CD4-positive, alpha-beta T cell (primary cell): Measurements from ENCODE around the gene GNAQ. TPM values are rescaled to one million over a fixed set of nuclear protein-coding genes. Genes with fewer than 3 reads are reported as not detected.

ENCODE experiments used
- ATAC-seq: fragments of 200-7000 bp; cut with Tn5 transposase; one replicate; pipeline ENCODE4 v1.10.0; 2022; ENCODE audit warnings: mild to moderate bottlenecking; ENCODE audit not compliant: poor library complexity
- CTCF ChIA-PET: fragments of 350-600 bp; sonication (Branson Sonifier 250); formaldehyde crosslinking; loops from one replicate; lab custom pipeline; 2021; ENCODE audit warnings: antibody characterized with exemption, inconsistent platforms; lab: Charles Lee
- POLR2A ChIA-PET: fragments of 350-600 bp; sonication (Branson Sonifier 250); formaldehyde crosslinking; loops from one replicate; lab custom pipeline; 2021; ENCODE audit warnings: antibody characterized with exemption, inconsistent platforms; lab: Charles Lee
- DNase-seq, 14 experiments: peaks; one replicate each; pipeline ENCODE4 v3.0.0-alpha.2; 2013 to 2020; ENCODE audit warnings: mixed read lengths in 2 of 14
- H3K27ac ChIP-seq, 2 donors: one replicate each; pipeline versions ENCODE4 v1.5.1 to v1.7.0; 2013; ENCODE audit warnings: low read length in 2 of 2, low read depth in 1 of 2, mild to moderate bottlenecking in 1 of 2
- H3K27me3 ChIP-seq, 2 experiments: 1 replicate in 1 of 2; 2 replicates in 1 of 2; pipeline versions ENCODE4 v1.6.1 to v1.7.0; 2013; ENCODE audit warnings: low read length in 2 of 2, control low read depth in 1 of 2, mild to moderate bottlenecking in 1 of 2, moderate library complexity in 1 of 2; ENCODE audit not compliant: insufficient read depth in 2 of 2, control insufficient read depth in 1 of 2
- H3K36me3 ChIP-seq: one replicate; pipeline ENCODE4 v1.6.1; 2013; ENCODE audit warnings: low read length, control low read depth; ENCODE audit not compliant: insufficient read depth
- H3K4me1 ChIP-seq: one replicate; pipeline ENCODE4 v1.6.1; 2013; ENCODE audit warnings: low read length, control low read depth; ENCODE audit not compliant: insufficient read depth
- H3K4me3 ChIP-seq: one replicate; pipeline ENCODE4 v1.5.1; 2013; ENCODE audit warnings: mild to moderate bottlenecking, low read length, moderate library complexity
- H3K9me3 ChIP-seq, 2 experiments: 1 replicate in 1 of 2; 2 replicates in 1 of 2; pipeline versions ENCODE4 v1.6.1 to v1.7.0; 2013; ENCODE audit warnings: low read length in 2 of 2, mild to moderate bottlenecking in 2 of 2, control low read depth in 1 of 2, moderate library complexity in 1 of 2; ENCODE audit not compliant: control insufficient read depth in 1 of 2, insufficient read depth in 1 of 2
- H3K27ac Mint-ChIP-seq: one replicate; pipeline ENCODE4 v1.8.0; 2020; ENCODE audit warnings: mixed read lengths
- H3K27me3 Mint-ChIP-seq: one replicate; pipeline ENCODE4 v1.8.0; 2021; ENCODE audit warnings: mixed read lengths
- H3K36me3 Mint-ChIP-seq: one replicate; pipeline ENCODE4 v1.8.0; 2021; ENCODE audit warnings: low read depth, mixed read lengths
- H3K4me1 Mint-ChIP-seq: one replicate; pipeline ENCODE4 v1.8.0; 2021; ENCODE audit warnings: low read depth, mixed read lengths
- H3K4me3 Mint-ChIP-seq: one replicate; pipeline ENCODE4 v1.8.0; 2020; ENCODE audit warnings: mild to moderate bottlenecking, mixed read lengths
- H3K9me3 Mint-ChIP-seq: one replicate; pipeline ENCODE4 v1.8.0; 2020; ENCODE audit warnings: mixed read lengths
- intact Hi-C, 2 experiments: fragments of 100-400 bp; cut with DNase I in 1 of 2; cut with micrococcal nuclease in 1 of 2; formaldehyde crosslinking; loops; one replicate each; pipeline versions ENCODE4 v1.15.1 to v1.9.0; 2023 to 2025; cut with DNase I, micrococcal nuclease
- total RNA-seq, 174 experiments: library from RNA in 2 of 174; stranded (reverse) in 2 of 174; gene quantifications; one replicate each; pipeline ENCODE4 v1.2.3 and lab custom pipeline; 2021 to 2026
- TF ChIP-seq, protein P1 (sequence below): fragments of 200-600 bp; IDR thresholded peaks from one replicate; pipeline ENCODE4 v1.8.0; 2022; ENCODE audit warnings: antibody characterized with exemption, mild to moderate bottlenecking

The GNAQ gene
- total RNA-seq, 2 experiments from 2014 or later: 55.5 to 55.9 TPM

DNA sequence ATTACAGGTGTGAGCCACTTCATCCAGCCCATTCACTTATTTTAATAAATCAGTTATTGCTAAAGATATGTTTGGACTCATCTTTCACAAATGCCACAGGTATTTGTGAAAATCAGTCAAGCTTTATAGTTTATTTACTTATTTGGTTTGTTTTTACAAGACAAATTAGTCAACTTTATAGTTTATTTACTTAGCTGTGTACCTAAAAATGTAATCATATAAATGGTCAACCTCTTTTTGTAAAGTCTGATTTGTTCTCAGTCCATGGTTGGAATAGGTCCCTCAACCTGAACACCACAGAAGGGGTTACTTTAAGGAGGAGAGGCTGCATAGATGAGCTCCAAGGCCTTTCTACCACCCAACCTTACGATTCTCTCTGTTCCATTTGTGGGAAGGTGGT, 80.2 kb downstream of the GNAQ start:
- Histone ChIP-seq H3K4me3 (no peak overlapping the region), H3K36me3 (no peaks in the 10 kb centered on the region), H3K27me3 (no peaks in the 10 kb centered on the region), H3K9me3 (no peaks in the 10 kb centered on the region), H3K27ac (no peak overlapping the region), H3K4me1 (peaks cover 10% of the 10 kb centered on the region)
- Mint-ChIP-seq H3K4me1 (peaks cover 77% of the 10 kb centered on the region), H3K27me3 (no peaks in the 10 kb centered on the region), H3K4me3 (no peak overlapping the region), H3K27ac (no peak overlapping the region), H3K36me3 (no peaks in the 10 kb centered on the region), H3K9me3 (no peaks in the 10 kb centered on the region)
- no peak for DNase-seq
- intact Hi-C loops: no loop called here
- POLR2A ChIA-PET: no interaction called here
- CTCF ChIA-PET: interaction anchor here (0.7 to 1.8 kb wide), 4 partner anchors 12 to 84 kb away, joined by 3 to 5 read pairs (median 4); no protein-coding TSS in a partner anchor
- ATAC-seq: no peak
- TF ChIP-seq, protein P1, sequence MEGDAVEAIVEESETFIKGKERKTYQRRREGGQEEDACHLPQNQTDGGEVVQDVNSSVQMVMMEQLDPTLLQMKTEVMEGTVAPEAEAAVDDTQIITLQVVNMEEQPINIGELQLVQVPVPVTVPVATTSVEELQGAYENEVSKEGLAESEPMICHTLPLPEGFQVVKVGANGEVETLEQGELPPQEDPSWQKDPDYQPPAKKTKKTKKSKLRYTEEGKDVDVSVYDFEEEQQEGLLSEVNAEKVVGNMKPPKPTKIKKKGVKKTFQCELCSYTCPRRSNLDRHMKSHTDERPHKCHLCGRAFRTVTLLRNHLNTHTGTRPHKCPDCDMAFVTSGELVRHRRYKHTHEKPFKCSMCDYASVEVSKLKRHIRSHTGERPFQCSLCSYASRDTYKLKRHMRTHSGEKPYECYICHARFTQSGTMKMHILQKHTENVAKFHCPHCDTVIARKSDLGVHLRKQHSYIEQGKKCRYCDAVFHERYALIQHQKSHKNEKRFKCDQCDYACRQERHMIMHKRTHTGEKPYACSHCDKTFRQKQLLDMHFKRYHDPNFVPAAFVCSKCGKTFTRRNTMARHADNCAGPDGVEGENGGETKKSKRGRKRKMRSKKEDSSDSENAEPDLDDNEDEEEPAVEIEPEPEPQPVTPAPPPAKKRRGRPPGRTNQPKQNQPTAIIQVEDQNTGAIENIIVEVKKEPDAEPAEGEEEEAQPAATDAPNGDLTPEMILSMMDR: no peak

- DNase-seq: no peak
- no peak overlapping the region for H3K27ac ChIP-seq
- no peaks in the 10 kb centered on the region for H3K9me3 ChIP-seq
- Mint-ChIP-seq H3K4me1 (peaks cover 87% of the 10 kb centered on the region), H3K9me3 (no peaks in the 10 kb centered on the region), H3K36me3 (no peaks in the 10 kb centered on the region), H3K27ac (peak overlapping the region; percentile 2), H3K4me3 (no peak overlapping the region), H3K27me3 (no peaks in the 10 kb centered on the region)
- H3K4me1 ChIP-seq: peaks cover 13% of the 10 kb centered on the region
- TF ChIP-seq, protein P1: no peak
- H3K36me3 ChIP-seq: no peaks in the 10 kb centered on the region
- intact Hi-C loops: no loop called here
- POLR2A ChIA-PET: interaction anchor here (2.0 kb wide), 1 partner anchor 83 kb away, joined by 7 read pairs; the partner anchor contains the start of gene GNAQ
- H3K4me3 ChIP-seq: no peak overlapping the region
- CTCF ChIA-PET: interaction anchor here (0.7 to 1.8 kb wide), 3 partner anchors 33 to 86 kb away, joined by 3 to 5 read pairs (median 4); no protein-coding TSS in a partner anchor
- no peak for ATAC-seq
- H3K27me3 ChIP-seq: no peaks in the 10 kb centered on the region
These were observed 81.7 kb downstream of the GNAQ start for GRCh38 chr9:77949751-77950436.

DNA sequence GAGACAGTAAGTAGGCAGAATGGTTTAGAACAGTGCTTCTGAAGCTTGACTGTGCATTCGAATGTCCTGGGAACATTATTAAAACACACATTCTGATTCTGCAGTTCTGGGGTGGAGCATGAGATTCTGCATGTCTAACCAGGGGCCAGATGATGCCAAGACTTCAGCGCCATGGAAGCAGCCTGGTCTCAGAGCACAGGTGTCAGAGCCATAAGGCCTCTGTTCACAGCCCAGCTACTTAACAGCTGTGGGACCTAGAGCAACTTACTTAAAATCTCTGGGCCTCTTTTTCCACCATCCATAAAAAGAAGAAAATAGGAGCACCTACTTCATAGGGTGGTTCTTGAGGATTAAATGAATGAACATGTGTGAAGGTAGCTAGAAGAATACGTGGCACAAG, 84.0 kb downstream of the GNAQ start:
- H3K36me3 ChIP-seq: no peaks in the 10 kb centered on the region
- H3K27ac Mint-ChIP-seq: peak overlapping the region; percentile 2
- H3K4me3 Mint-ChIP-seq: no peak overlapping the region
- POLR2A ChIA-PET: no interaction called here
- intact Hi-C loops: no loop called here
- ATAC-seq (no peak), DNase-seq (no peak)
- peaks cover 87% of the 10 kb centered on the region for H3K4me1 Mint-ChIP-seq
- CTCF ChIA-PET: no interaction called here
- no peaks in the 10 kb centered on the region for H3K9me3 ChIP-seq
- TF ChIP-seq, protein P1: no peak
- H3K4me1 ChIP-seq: peaks cover 20% of the 10 kb centered on the region
- H3K4me3 ChIP-seq: no peak overlapping the region
- H3K27me3 ChIP-seq: no peaks in the 10 kb centered on the region
- no peak overlapping the region for H3K27ac ChIP-seq
- H3K36me3 Mint-ChIP-seq: no peaks in the 10 kb centered on the region
- no peaks in the 10 kb centered on the region for H3K9me3 Mint-ChIP-seq
- no peaks in the 10 kb centered on the region for H3K27me3 Mint-ChIP-seq
